NT2/D1 (cell line): ENCODE results near the gene PPP1R14B.

ENCODE experiments used
- YY1 ChIP-seq: IDR thresholded peaks from 2 replicates; pipeline ENCODE4 v1.6.1; 2011; ENCODE audit not compliant: insufficient read length, insufficient read depth
- ZNF274 ChIP-seq: IDR thresholded peaks from 2 replicates; pipeline ENCODE4 v1.6.1; 2011; ENCODE audit warnings: mild to moderate bottlenecking, low read depth, low read length

DNA sequence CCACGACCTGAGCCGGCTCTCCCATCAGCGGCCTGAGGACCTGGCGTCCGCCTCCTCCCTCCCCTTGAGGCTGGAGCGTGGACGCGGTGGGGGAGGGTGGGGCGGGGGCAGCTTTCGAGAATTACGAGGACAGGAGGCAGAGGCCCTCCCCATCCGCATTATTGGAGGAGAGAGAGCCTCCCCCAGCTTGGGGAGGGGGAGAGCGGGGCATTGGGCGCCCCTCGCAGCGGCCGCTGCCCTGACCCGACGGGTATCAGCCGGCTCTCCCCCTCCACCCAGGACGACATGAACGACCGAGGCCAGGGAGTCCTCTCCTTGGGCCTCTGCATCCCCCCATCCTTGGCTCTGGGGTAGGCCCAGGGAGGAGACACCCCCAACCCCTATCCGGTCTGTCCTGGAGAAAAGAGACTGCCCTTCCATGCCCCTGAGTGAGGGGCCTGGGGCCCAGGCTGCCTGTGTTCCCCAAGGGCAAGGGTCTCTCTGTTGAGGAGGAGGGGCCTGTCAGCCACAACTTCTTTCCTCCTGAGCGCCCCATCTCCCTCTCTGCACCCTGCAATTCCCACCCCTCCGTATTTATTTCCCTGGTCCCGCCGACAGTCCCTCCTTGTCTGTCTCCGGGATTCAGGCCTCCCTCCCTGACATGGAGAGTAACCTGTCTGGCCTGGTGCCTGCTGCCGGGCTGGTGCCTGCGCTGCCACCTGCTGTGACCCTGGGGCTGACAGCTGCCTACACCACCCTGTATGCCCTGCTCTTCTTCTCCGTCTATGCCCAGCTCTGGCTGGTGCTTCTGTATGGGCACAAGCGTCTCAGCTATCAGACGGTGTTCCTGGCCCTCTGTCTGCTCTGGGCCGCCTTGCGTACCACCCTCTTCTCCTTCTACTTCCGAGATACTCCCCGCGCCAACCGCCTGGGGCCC, 39.4 kb upstream of the PPP1R14B start:
- no peak for TF ChIP-seq YY1
- no peak for TF ChIP-seq ZNF274
